Panc1 (cell line): Measurements from ENCODE around the gene MMAB. TPM values are rescaled to one million over a fixed set of nuclear protein-coding genes. Genes with fewer than 3 reads are reported as not detected.

Experiments used
- ATAC-seq: fragments of 200-7000 bp; cut with Tn5 transposase; 2 replicates; pipeline ENCODE4 v1.9.1; 2020; ENCODE audit warnings: mild to moderate bottlenecking, moderate library complexity
- BruUV-seq: library from RNA; stranded (reverse); fragments of 400-500 nt; replicated peaks from 2 replicates; lab custom pipeline; 2021; lab: Mats Ljungman, UMichigan
- CTCF ChIA-PET: fragments of 300-600 bp; sonication (Branson Sonifier 250); formaldehyde crosslinking; loops from one replicate; lab custom pipeline; 2022; ENCODE audit warnings: antibody characterized with exemption; lab: Charles Lee
- POLR2A ChIA-PET: fragments of 300-600 bp; sonication (Branson Sonifier 250); formaldehyde crosslinking; loops from one replicate; lab custom pipeline; 2022; ENCODE audit warnings: antibody characterized with exemption; lab: Charles Lee
- DNase-seq: peaks from one replicate; pipeline ENCODE4 v3.0.0-alpha.2; 2010; ENCODE audit warnings: low read depth, low spot score
- H3K27ac ChIP-seq: 2 replicates; pipeline ENCODE4 v1.5.1; 2011; ENCODE audit warnings: mild to moderate bottlenecking, low read length, inconsistent platforms
- H3K27me3 ChIP-seq: fragments of 200-500 bp; sonication (Bioruptor generic); 2 replicates; pipeline ENCODE4 v1.6.0; 2014; ENCODE audit warnings: low read length, inconsistent platforms; ENCODE audit not compliant: control insufficient read depth, insufficient read depth
- H3K36me3 ChIP-seq: fragments of 200-500 bp; sonication (Bioruptor generic); 2 replicates; pipeline ENCODE4 v1.5.1; 2014; ENCODE audit warnings: inconsistent platforms, mild to moderate bottlenecking, low read length, moderate library complexity; ENCODE audit not compliant: control insufficient read depth, insufficient read depth
- H3K4me1 ChIP-seq: 2 replicates; pipeline ENCODE4 v1.5.1; 2011; ENCODE audit warnings: inconsistent platforms, mild to moderate bottlenecking, low read length, moderate library complexity; ENCODE audit not compliant: control insufficient read depth, insufficient read depth
- H3K4me3 ChIP-seq, 2 experiments: 2 replicates each; pipeline ENCODE4 v1.5.1; 2011 to 2012; ENCODE audit warnings: low read depth in 2 of 2, low read length in 2 of 2, mild to moderate bottlenecking in 2 of 2, inconsistent platforms in 1 of 2, moderate library complexity in 1 of 2
- H3K9me3 ChIP-seq: fragments of 200-500 bp; sonication (Bioruptor generic); 2 replicates; pipeline ENCODE4 v1.5.1; 2014; ENCODE audit warnings: low read depth, mild to moderate bottlenecking, inconsistent platforms, low read length, moderate library complexity; ENCODE audit not compliant: control insufficient read depth, insufficient read depth
- POLR2AphosphoS5 ChIP-seq: IDR thresholded peaks from 2 replicates; pipeline ENCODE4 v1.6.1; 2012; ENCODE audit warnings: mild to moderate bottlenecking, low read depth, low read length, moderate library complexity
- SIN3A ChIP-seq: IDR thresholded peaks from 2 replicates; pipeline ENCODE4 v1.6.1; 2012; ENCODE audit warnings: low read depth, mild to moderate bottlenecking, low read length, moderate library complexity, borderline replicate concordance; ENCODE audit not compliant: insufficient read depth
- TCF7L2 ChIP-seq: IDR thresholded peaks from 2 replicates; pipeline ENCODE4 v1.6.1; 2011; ENCODE audit warnings: mild to moderate bottlenecking, low read depth, low read length, inconsistent platforms
- in situ Hi-C: cut with HindIII; loops from 2 replicates; pipeline ENCODE4 v1.10.0; 2016; ENCODE audit warnings: low sequenced_read_pairs, low pct_unique_long_range_greater_than_20kb
- intact Hi-C: fragments of 100-400 bp; cut with micrococcal nuclease; formaldehyde crosslinking; loops from one replicate; pipeline ENCODE4 v1.10.0; 2022; ENCODE audit not compliant: unreplicated experiment
- total RNA-seq: library from RNA; stranded (reverse); gene quantifications from one replicate; pipeline ENCODE4 v1.2.1, GENCODE V29; 2021; ENCODE audit not compliant: unreplicated experiment
- TF ChIP-seq, protein P1 (sequence below): fragments of 450-650 bp; IDR thresholded peaks from 2 replicates; pipeline ENCODE4 v1.5.1; 2017; ENCODE audit warnings: mild to moderate bottlenecking
- TF ChIP-seq, protein P2 (sequence below), 2 experiments: IDR thresholded peaks; 2 replicates each; pipeline ENCODE4 v1.6.1; 2011 to 2012; ENCODE audit warnings: low read depth in 2 of 2, control low read depth in 1 of 2, low read length in 1 of 2, mild to moderate bottlenecking in 1 of 2, moderate library complexity in 1 of 2; ENCODE audit not compliant: insufficient read depth in 1 of 2

The MMAB gene
- total RNA-seq, 1 experiment from 2014 or later, result 58.6 TPM

DNA sequence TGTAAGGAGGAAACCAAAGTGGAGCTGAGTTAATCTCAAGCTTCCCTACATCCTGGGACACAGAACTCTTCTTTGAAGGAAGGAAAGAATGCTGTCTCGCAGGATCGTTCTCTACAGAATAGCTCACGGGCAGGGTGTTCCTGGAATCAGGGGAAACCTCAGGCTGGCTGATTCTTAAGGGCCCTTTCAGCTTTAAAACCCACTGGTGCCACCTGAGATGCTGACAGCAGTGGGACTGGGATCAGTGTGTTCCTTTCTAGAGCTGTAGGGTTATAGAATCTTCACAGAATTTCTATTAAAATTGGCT is 48.1 kb downstream of the MMAB start:
- intact Hi-C loops (no loop called here), in situ Hi-C loops (no loop called here)
- no TSS peak for BruUV-seq
- no peak for ATAC-seq
- Histone ChIP-seq H3K9me3 (no peaks in the 10 kb centered on the region), H3K4me3 (no peak overlapping the region), H3K4me1 (no peaks in the 10 kb centered on the region), H3K27me3 (no peaks in the 10 kb centered on the region), H3K36me3 (no peaks in the 10 kb centered on the region; the same call in 1 of the 2 replicates), H3K27ac (no peak overlapping the region)
- TF ChIP-seq, protein P1, sequence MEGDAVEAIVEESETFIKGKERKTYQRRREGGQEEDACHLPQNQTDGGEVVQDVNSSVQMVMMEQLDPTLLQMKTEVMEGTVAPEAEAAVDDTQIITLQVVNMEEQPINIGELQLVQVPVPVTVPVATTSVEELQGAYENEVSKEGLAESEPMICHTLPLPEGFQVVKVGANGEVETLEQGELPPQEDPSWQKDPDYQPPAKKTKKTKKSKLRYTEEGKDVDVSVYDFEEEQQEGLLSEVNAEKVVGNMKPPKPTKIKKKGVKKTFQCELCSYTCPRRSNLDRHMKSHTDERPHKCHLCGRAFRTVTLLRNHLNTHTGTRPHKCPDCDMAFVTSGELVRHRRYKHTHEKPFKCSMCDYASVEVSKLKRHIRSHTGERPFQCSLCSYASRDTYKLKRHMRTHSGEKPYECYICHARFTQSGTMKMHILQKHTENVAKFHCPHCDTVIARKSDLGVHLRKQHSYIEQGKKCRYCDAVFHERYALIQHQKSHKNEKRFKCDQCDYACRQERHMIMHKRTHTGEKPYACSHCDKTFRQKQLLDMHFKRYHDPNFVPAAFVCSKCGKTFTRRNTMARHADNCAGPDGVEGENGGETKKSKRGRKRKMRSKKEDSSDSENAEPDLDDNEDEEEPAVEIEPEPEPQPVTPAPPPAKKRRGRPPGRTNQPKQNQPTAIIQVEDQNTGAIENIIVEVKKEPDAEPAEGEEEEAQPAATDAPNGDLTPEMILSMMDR, result no peak
- TF ChIP-seq, protein P2, sequence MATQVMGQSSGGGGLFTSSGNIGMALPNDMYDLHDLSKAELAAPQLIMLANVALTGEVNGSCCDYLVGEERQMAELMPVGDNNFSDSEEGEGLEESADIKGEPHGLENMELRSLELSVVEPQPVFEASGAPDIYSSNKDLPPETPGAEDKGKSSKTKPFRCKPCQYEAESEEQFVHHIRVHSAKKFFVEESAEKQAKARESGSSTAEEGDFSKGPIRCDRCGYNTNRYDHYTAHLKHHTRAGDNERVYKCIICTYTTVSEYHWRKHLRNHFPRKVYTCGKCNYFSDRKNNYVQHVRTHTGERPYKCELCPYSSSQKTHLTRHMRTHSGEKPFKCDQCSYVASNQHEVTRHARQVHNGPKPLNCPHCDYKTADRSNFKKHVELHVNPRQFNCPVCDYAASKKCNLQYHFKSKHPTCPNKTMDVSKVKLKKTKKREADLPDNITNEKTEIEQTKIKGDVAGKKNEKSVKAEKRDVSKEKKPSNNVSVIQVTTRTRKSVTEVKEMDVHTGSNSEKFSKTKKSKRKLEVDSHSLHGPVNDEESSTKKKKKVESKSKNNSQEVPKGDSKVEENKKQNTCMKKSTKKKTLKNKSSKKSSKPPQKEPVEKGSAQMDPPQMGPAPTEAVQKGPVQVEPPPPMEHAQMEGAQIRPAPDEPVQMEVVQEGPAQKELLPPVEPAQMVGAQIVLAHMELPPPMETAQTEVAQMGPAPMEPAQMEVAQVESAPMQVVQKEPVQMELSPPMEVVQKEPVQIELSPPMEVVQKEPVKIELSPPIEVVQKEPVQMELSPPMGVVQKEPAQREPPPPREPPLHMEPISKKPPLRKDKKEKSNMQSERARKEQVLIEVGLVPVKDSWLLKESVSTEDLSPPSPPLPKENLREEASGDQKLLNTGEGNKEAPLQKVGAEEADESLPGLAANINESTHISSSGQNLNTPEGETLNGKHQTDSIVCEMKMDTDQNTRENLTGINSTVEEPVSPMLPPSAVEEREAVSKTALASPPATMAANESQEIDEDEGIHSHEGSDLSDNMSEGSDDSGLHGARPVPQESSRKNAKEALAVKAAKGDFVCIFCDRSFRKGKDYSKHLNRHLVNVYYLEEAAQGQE (IDR thresholded peaks at IDR 0.05; ENCODE audit: insufficient read depth in 1 of 2, low read depth in 2 of 2, low read length in 1 of 2), result no peak
- ChIA-PET POLR2A (no interaction called here), CTCF (interaction anchor here (0.6 kb wide), 1 partner anchor 250 kb away, joined by 3 read pairs; no protein-coding TSS in a partner anchor)
- no peak for DNase-seq

DNA sequence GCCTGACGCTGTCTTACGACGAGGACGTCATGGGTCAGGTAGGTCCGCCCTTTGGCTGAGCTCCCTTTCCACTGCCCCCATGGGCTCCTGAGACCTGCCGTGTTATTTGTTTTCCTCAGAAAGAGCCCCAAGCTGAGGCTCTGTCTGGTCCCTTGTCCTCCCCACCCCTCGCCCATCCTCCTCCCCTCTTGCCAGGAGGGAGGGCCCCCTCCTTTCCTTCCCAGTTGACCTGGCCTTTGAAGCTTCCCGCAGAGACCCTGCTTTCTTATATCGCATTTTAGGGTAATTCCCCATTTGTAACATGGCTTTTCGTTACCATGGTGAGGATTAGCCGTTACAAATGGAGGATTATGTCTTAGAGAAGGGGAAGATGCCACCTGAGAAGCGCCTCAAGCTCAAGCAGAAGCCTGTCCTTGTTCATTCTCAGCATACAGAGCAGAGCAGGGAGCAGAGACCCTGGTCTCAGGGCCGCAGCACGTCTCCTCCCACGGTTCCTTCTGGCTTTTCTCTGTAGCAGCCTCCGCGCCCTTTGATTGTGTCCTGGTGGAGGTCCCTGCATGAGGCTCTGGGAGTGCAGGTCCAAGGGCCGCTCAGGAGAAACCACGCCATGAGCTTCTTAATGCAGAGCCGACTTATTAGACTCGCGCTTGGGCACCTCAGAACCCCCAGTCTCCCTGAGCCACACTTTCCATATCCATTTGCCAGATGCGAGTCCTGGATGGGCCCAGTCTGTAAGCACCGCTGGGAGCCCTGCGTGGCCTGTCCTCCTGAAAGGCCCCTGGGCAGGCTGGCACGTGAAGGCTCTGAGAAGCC is 48.6 kb downstream of the MMAB start:
- in situ Hi-C loops, result no loop called here
- H3K27me3 ChIP-seq, result no peaks in the 10 kb centered on the region
- ChIA-PET CTCF (interaction anchor here (0.6 kb wide), 1 partner anchor 250 kb away, joined by 3 read pairs; no protein-coding TSS in a partner anchor), POLR2A (no interaction called here)
- H3K4me3 ChIP-seq, result no peak overlapping the region
- no peaks in the 10 kb centered on the region for H3K9me3 ChIP-seq
- no TSS peak for BruUV-seq
- no peaks in the 10 kb centered on the region; the same call in 1 of the 2 replicates for H3K36me3 ChIP-seq
- H3K4me1 ChIP-seq, result no peaks in the 10 kb centered on the region
- TF ChIP-seq, protein P1, result no peak
- TF ChIP-seq SIN3A (no peak), TCF7L2 (no peak), POLR2AphosphoS5 (no peak)
- TF ChIP-seq, protein P2 (IDR thresholded peaks at IDR 0.05; ENCODE audit: insufficient read depth in 1 of 2, low read depth in 2 of 2, low read length in 1 of 2), result no peak
- ATAC-seq (no peak), DNase-seq (no peak)
- no peak overlapping the region for H3K27ac ChIP-seq
- intact Hi-C loops, result no loop called here
